ENCODE data around the gene PAK6. TPM values are rescaled to one million over a fixed set of nuclear protein-coding genes. Genes with fewer than 3 reads are reported as not detected.

PAK6 gene
- total RNA-seq, 2 donors from 2014 or later, result 4.9 to 10.4 TPM

DNA sequence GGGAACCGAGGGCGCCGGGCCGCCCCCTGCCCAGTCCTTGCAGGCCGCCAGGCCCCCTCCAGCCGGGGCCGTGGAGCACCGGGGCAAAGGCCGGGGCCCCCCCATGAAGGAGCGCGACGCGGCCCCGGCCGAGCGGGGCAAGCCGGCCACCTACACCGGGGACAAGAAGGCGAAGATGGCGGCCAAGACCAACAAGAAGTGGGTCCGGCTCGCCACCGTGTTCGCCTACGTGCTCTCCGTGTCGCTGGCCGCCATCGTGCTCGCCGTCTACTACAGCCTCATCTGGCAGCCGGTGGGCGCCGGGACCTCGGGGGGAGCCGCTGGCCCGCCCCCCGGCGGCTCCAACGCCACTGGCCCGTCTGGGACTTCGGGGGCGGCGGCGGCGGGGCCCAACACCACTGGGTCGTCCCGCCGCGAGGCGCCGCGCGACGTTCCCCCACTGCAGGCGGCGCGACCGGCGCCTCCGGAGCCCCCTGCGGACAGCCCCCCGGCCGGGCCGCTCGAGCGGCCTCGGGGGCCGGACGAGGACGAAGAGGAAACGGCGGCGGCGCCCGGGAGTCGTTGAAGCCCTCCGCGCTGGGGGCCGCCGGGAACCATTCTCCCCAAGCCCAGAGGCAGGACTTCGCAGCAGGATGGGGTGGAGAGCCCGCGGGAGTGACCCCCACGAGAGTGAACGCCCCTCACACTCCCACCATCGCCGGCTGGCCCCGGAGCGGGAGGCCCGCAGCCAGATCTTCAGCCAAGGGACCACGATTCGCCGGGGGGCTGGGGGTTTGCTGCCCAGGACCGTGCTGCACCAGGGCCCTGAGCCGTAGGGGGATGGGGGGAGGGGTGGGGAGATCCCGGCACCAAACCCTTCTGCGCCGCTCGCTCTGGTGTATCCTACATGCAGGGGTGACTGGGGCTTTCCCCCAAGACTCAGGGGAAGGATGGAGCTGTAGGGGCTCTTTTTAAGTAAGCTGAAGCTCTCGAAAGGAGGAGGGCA, 85.4 kb downstream of the PAK6 start:
- Histone ChIP-seq H3K9me3 (no peaks in the 10 kb centered on the region), H3K4me1 (peaks cover 5% of the 10 kb centered on the region), H3K36me3 (no peaks in the 10 kb centered on the region), H3K4me3 (peak overlapping the region; percentile 81), H3K9ac (ENCODE audit: low read depth in 2 of 2, low read length in 2 of 2) (peak overlapping the region; percentile 66 to 70), H3K27me3 (no peaks in the 10 kb centered on the region), H3K27ac (peak overlapping the region; percentile 28)
- intact Hi-C loops (cut with DNase I), result loop anchor here (5.0 kb wide), 2 partner anchors 43 to 98 kb away; no protein-coding TSS in a partner anchor
- TF ChIP-seq, protein P1, sequence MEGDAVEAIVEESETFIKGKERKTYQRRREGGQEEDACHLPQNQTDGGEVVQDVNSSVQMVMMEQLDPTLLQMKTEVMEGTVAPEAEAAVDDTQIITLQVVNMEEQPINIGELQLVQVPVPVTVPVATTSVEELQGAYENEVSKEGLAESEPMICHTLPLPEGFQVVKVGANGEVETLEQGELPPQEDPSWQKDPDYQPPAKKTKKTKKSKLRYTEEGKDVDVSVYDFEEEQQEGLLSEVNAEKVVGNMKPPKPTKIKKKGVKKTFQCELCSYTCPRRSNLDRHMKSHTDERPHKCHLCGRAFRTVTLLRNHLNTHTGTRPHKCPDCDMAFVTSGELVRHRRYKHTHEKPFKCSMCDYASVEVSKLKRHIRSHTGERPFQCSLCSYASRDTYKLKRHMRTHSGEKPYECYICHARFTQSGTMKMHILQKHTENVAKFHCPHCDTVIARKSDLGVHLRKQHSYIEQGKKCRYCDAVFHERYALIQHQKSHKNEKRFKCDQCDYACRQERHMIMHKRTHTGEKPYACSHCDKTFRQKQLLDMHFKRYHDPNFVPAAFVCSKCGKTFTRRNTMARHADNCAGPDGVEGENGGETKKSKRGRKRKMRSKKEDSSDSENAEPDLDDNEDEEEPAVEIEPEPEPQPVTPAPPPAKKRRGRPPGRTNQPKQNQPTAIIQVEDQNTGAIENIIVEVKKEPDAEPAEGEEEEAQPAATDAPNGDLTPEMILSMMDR (IDR thresholded peaks at IDR 0.05), result no peak
- DNase-seq, result no peak

DNA sequence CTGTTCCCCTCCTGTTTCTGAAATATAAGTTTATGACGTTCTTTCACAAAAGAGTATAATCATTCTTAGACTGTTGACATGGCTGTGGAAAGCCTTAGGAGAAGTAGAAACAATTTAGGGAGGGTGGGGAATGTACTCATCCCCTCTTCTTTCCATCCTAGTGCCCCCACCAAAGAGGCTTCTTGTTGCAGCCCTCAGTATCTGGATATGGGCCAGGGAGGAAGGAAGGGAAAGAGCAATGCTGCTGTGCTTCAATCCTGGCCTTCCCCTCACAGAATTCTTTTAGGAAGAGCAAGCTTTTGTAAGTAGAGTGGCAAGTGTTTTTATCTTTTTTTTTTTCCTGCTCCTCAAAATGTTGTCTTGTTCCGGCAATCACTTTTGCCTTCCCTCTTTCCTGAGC, 86.3 kb downstream of the PAK6 start:
- peak overlapping the region; percentile 28 for H3K27ac ChIP-seq
- TF ChIP-seq, protein P1 (IDR thresholded peaks at IDR 0.05), result no peak
- H3K9me3 ChIP-seq, result no peaks in the 10 kb centered on the region
- H3K4me3 ChIP-seq, result peak overlapping the region; percentile 81
- H3K36me3 ChIP-seq, result no peaks in the 10 kb centered on the region
- H3K9ac ChIP-seq (ENCODE audit: low read depth in 2 of 2, low read length in 2 of 2), result peak overlapping the region; percentile 66 to 70
- DNase-seq, result no peak
- no peaks in the 10 kb centered on the region for H3K27me3 ChIP-seq
- peaks cover 5% of the 10 kb centered on the region for H3K4me1 ChIP-seq
- intact Hi-C loops (cut with DNase I), result no loop called here

DNA sequence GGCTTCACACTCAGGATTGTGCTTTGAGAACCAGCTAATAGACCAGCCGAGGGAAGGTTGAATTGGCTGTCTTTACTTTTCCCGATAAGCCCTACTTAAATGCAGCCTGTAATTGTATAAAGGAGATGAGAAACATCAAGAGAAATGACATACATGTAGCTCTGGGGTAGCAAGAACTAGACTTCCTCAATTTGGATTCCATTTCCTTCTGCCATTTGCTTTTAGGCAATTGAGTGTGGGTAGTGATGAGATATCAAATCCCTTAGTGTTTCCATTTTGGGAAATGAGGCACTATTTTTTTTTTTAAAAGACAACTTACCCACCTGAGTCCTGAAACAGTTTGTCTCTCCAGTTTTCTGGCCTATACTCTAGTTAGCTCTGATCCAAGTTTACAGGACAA, 86.8 kb downstream of the PAK6 start:
- no peaks in the 10 kb centered on the region for H3K9me3 ChIP-seq
- no peaks in the 10 kb centered on the region for H3K27me3 ChIP-seq
- peaks cover 5% of the 10 kb centered on the region for H3K4me1 ChIP-seq
- no peak overlapping the region for H3K9ac ChIP-seq (ENCODE audit: low read depth in 2 of 2, low read length in 2 of 2)
- H3K27ac ChIP-seq, result no peak overlapping the region
- no peak for DNase-seq
- TF ChIP-seq, protein P1 (IDR thresholded peaks at IDR 0.05), result no peak
- H3K4me3 ChIP-seq, result no peak overlapping the region
- H3K36me3 ChIP-seq, result no peaks in the 10 kb centered on the region
- intact Hi-C loops (cut with DNase I), result no loop called here

Other genes starting within 250 kb of the PAK6 start
- 100 to 1,000 TPM; 163 to 167 TPM for gene SRP14, start 199.9 kb upstream of the PAK6 start, total RNA-seq
- 10 to 100 TPM in 1 of 2 donors, 1 to 10 TPM in 1; 5.0 to 11.6 TPM for gene BMF, start 130.2 kb upstream of the PAK6 start, total RNA-seq
- 10 to 100 TPM; 10.2 to 48.3 TPM for gene BUB1B, start 78.0 kb upstream of the PAK6 start, total RNA-seq
- not detected for gene ANKRD63, start 44.0 kb downstream of the PAK6 start, total RNA-seq
- gene PLCB2, start 68.9 kb downstream of the PAK6 start, total RNA-seq, result 1 to 10 TPM; 5.7 to 9.5 TPM
- gene INAFM2, start 84.6 kb downstream of the PAK6 start, total RNA-seq, result 10 to 100 TPM; 10.8 to 28.6 TPM
- 10 to 100 TPM; 13.1 to 28.7 TPM for gene CCDC9B, start 101.9 kb downstream of the PAK6 start, total RNA-seq
- 1,000 to 10,000 TPM; 1,442 to 2,028 TPM for gene PHGR1, start 112.0 kb downstream of the PAK6 start, total RNA-seq
- gene DISP2, start 119.2 kb downstream of the PAK6 start, total RNA-seq, result 10 to 100 TPM; 12.6 to 16.3 TPM
- gene KNSTRN, start 143.7 kb downstream of the PAK6 start, total RNA-seq, result 10 to 100 TPM; 12.2 to 51.2 TPM
- gene IVD, start 166.7 kb downstream of the PAK6 start, total RNA-seq, result 10 to 100 TPM; 74.1 to 86.1 TPM
- 10 to 100 TPM; 25.3 to 26.3 TPM for gene BAHD1, start 201.9 kb downstream of the PAK6 start, total RNA-seq
- 1 to 10 TPM; 3.9 to 4.5 TPM for gene CHST14, start 231.9 kb downstream of the PAK6 start, total RNA-seq

Data from colonic mucosa (tissue), 4 donors.